GM18499 (cell line): ENCODE data around the gene SINHCAF.
"Not testable (repeated sequence)": the region's sequence is repeated elsewhere in the genome, so short reads cannot be mapped to it uniquely, and the experiment has no call there.

Experiments
- ATAC-seq: cut with Tn5 transposase; IDR thresholded peaks from one replicate; pipeline ENCODE4 v1.9.1; 2021; ENCODE audit warnings: moderate number of reproducible peaks; ENCODE audit not compliant: insufficient read depth, unreplicated experiment

SINHCAF gene

GRCh38 chr12:31273794-31274193 is 52.2 kb downstream of the SINHCAF start:
- not testable (repeated sequence) for ATAC-seq

DNA sequence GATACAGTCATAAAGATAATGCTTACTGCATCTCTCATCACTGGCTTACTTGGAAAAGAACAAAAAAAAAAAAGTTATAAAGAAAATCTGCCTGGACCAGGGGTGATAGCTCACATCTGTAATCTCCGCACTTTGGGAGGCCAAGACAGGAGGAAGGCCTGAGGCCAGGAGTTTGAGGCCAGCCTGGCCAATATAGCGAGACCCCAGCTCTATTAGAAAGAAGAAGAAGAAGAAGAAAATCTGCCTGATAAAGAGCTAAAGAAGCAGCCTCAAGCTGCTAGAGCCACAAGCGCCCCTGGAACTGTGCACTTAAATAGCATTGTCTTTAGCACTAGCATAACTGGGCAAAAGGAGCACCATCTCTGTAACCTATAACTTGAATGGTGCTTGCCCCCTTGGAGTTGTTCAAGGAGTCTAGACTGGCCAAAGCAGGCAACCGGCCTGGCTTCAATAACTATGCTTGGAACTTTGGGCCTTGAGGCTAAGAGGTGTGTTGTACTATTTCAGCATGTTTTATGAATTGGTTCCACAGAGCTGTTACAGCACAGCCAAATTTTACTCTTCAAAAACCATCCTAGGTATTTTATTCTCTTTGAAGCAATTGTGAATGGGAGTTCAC is 53.2 kb downstream of the SINHCAF start:
- ATAC-seq: no peak

DNA sequence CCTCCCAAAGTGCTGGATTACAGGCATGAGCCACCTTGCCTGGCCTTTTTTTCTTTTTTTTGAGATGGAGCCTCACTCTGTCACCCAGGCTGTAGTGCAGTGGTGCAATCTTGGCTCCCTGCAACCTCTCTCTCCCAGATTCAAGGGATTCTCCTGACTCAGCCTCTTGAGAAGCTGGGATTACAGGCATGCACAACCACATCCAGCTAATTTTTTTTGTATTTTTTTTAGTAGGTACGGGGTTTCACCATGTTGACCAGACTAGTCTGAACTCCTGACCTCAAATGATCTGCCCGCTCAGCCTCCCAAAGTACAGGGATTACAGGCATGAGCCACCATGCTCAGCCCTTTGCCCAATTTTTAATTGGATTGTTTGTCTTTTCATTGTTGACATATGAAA is 58.0 kb downstream of the SINHCAF start:
- no peak for ATAC-seq

- no peak for ATAC-seq
Observed at GRCh38 chr12:31265722-31266121, 60.2 kb downstream of the SINHCAF start.

- no peak for ATAC-seq
Observed at GRCh38 chr12:31263661-31264060, 62.3 kb downstream of the SINHCAF start.

DNA sequence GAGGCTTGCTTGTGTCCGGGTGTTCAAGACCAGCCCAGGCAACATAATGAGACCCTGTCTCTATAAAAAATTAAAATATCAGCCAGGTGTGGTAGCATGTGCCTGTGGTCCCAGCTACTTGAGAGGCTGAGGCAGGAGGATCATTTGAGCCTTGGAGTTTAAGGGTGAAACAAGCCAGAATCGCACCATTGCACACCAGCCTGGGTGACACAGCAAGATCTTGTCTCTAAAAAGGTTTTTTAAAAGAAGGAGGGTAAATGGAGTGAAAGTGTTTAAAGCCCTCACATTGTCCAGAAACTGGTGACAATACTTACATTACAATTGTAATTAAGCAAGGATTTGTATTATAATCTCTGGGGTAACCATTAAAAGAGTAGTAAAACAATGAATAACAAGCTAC is 64.2 kb downstream of the SINHCAF start:
- ATAC-seq: no peak

DNA sequence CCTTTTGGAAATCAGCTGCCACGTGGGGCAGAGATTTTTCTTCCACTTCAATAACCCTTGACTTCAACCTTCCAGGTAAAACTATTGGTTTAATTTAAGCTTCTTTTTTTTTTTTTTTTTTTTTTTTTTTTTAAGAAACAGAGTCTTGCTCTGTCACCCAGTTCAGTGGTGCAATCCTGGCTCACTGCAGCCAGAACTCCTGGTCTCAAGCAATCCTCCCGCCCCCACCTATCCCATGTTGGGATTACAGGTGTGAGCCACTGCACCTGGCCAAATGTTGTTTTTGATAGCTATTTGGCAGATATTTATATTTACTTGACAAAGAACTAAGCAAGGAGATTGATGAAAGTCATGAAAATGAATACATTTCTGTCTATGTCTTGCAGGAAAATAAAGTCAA is 65.1 kb downstream of the SINHCAF start:
- no peak for ATAC-seq

- ATAC-seq: no peak
Observed at GRCh38 chr12:31259136-31259886, 66.6 kb downstream of the SINHCAF start.

GRCh38 chr12:31257784-31258183 is 68.2 kb downstream of the SINHCAF start:
- ATAC-seq: no peak

- ATAC-seq: not testable (repeated sequence)
Observed at GRCh38 chr12:31251707-31252611, 74.0 kb downstream of the SINHCAF start.

- no peak for ATAC-seq
Observed at GRCh38 chr12:31250179-31250578, 75.8 kb downstream of the SINHCAF start.

DNA sequence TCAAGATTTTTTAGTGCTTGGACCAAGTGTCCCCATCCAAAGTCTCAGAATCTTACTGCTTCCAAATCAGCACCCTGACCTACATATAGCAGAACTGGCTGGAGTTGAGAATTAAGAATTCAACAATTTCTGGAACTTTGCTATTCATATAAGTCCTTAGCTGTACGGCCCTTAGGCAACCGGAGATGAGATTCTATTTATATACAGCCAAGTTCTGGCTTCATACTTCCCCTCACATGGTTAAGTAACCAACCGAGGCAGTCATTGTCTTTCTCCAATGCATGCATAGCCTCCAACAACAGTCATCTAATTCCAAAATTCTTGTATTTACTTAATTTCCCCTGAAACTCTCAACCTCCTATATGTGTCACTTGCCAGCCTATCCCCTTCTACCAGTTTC is 76.6 kb downstream of the SINHCAF start:
- ATAC-seq: no peak

GRCh38 chr12:31248815-31249214 is 77.1 kb downstream of the SINHCAF start:
- ATAC-seq: no peak

DNA sequence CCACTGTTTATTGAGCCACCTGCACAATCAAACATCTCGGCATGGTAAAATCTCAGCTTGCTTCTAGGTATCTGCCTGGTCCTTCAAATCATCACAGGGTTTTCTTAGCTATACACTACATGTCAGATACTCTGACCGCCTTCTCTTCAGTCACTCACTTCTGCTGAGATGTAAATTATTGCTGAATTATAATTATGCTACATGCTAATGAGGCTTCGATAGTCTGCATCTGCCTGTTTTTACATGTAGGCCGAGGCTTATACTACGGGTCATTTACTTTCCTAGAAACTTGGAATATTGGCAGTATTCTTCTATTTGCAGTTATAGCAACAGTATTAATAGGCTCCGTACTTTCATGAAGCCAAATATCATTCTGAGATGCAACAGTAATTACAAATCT is 77.6 kb downstream of the SINHCAF start:
- no peak for ATAC-seq

DNA sequence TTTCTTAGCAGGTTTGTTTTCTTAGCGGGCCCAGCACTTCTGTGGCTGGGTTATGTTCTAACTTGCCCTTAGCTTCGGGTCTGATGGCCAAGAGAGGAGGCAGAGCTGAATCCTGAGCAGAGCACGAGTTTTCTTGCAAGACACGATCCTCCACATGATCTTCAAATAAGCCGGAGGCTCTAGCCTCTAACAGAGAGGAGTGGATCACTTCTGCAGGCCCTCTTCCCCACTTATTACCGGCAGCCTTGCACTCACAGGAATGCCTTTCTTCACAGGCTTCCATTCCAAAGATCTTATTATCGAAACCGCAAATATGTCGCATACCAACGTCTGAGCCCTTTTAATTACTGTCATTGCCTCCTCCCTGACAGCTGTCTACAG is 79.5 kb downstream of the SINHCAF start:
- no peak for ATAC-seq

DNA sequence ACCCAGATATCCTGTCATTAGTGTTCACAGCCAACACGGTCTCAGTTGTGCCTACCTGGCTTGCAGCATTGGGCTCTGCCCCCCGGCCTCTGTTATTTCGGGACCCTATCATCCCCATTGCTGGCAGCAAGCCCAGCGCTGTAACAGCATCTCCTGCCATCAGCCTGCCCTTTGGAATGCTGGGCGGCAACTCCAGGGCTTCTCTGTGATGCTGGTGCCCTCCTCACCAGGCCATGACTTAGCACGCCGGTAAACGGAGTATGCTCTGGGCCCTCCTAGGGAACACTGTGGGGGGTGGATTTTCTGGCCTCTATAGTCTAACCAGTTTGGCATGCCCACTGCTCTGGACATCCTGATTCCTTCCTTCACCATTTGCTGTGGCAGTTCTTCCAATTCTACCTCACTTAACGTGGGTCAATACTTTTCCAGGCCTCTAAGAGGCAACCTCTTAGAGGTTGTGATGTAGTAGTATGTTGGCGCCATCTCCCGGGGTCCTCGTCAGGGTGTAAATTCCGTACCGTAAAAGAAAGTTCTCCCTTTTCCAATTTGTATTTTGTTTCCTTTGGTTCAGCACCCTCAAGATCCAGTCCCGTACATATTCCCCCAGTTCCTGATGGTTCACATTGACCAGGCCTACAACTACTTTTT is 80.0 kb downstream of the SINHCAF start:
- ATAC-seq: no peak

GRCh38 chr12:31242418-31242817 is 83.5 kb downstream of the SINHCAF start:
- not testable (repeated sequence) for ATAC-seq

DNA sequence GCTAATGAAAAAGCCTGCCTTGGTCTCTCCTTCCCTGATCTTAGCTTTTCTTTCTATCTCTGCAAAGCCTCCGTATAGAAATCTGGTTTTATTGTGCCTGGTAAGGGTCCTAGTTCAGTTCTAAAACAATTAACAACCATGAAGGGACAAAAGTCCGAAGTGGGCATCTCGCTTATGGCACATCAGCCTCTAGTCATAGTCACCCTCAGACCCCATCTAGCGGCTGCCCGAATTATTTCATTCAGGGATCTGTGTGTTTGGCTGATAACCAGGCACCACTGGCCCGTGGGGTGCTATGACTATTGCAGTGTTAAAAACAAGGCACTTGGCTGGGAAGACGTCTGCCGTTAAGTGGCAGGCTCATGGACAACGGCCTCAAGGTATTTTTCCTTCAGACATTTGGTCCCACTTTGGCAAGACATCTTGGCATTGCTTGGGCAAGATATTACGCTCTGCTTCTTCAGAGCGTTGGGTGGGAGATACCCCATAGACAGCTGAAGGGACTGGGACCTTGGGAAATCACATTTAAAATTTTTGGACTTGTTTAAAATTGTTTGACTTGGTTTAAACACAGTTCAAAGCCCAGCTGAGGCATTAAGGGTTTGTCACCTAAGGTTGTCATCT is 87.1 kb downstream of the SINHCAF start:
- ATAC-seq: peak; percentile 68

GRCh38 chr12:31238333-31238732 is 87.6 kb downstream of the SINHCAF start:
- not testable (repeated sequence) for ATAC-seq

- ATAC-seq: no peak
Observed at GRCh38 chr12:31236998-31237637, 88.8 kb downstream of the SINHCAF start.
